Fibroblast of pulmonary artery (primary cell): ENCODE results near the gene TBC1D12.

ENCODE experiments used
- DNase-seq: peaks from one replicate; pipeline ENCODE4 v3.0.0-alpha.2; 2010; ENCODE audit warnings: low read depth
- H3K4me3 ChIP-seq: replicated peaks from 2 replicates; pipeline ENCODE4 v1.5.1; 2011; ENCODE audit warnings: low read depth, mild to moderate bottlenecking, control low read depth, low read length, moderate library complexity
- TF ChIP-seq, protein P1 (sequence below): IDR thresholded peaks from 2 replicates; pipeline ENCODE4 v1.5.1; 2011; ENCODE audit warnings: mild to moderate bottlenecking, control low read depth, low read length, inconsistent platforms; ENCODE audit errors: missing control alignments

TBC1D12 gene

DNA sequence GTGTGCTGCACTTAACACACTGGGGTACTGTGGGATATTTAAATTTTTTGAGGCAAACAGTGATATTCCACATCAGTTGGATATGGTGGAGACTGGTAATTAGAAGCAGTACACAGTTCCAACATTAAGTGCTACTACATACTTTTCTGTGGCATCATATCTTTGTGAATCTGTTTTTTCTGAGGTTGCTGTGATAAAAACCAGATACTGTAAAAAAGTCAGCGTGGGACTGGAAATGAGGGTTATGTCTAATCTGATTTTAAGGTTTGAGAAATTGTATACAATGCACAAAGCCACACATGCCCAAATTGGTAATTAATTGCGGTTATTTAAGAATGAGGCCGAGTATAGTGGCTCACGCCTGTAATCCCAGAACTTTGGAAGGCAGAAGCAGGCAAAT is 41.2 kb downstream of the TBC1D12 start:
- no peak for DNase-seq
- H3K4me3 ChIP-seq, result no peak overlapping the region
- TF ChIP-seq, protein P1, sequence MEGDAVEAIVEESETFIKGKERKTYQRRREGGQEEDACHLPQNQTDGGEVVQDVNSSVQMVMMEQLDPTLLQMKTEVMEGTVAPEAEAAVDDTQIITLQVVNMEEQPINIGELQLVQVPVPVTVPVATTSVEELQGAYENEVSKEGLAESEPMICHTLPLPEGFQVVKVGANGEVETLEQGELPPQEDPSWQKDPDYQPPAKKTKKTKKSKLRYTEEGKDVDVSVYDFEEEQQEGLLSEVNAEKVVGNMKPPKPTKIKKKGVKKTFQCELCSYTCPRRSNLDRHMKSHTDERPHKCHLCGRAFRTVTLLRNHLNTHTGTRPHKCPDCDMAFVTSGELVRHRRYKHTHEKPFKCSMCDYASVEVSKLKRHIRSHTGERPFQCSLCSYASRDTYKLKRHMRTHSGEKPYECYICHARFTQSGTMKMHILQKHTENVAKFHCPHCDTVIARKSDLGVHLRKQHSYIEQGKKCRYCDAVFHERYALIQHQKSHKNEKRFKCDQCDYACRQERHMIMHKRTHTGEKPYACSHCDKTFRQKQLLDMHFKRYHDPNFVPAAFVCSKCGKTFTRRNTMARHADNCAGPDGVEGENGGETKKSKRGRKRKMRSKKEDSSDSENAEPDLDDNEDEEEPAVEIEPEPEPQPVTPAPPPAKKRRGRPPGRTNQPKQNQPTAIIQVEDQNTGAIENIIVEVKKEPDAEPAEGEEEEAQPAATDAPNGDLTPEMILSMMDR, result no peak

GRCh38 chr10:94450782-94451181 is 48.4 kb downstream of the TBC1D12 start:
- no peak for DNase-seq
- no peak overlapping the region for H3K4me3 ChIP-seq
- TF ChIP-seq, protein P1, result no peak

- TF ChIP-seq, protein P1, result no peak
- no peak overlapping the region for H3K4me3 ChIP-seq
- no peak for DNase-seq
Measured at GRCh38 chr10:94451883-94452519, 49.7 kb downstream of the TBC1D12 start.

- no peak overlapping the region for H3K4me3 ChIP-seq
- no peak for DNase-seq
- TF ChIP-seq, protein P1, result no peak
Measured at GRCh38 chr10:94456942-94457341, 54.6 kb downstream of the TBC1D12 start.

DNA sequence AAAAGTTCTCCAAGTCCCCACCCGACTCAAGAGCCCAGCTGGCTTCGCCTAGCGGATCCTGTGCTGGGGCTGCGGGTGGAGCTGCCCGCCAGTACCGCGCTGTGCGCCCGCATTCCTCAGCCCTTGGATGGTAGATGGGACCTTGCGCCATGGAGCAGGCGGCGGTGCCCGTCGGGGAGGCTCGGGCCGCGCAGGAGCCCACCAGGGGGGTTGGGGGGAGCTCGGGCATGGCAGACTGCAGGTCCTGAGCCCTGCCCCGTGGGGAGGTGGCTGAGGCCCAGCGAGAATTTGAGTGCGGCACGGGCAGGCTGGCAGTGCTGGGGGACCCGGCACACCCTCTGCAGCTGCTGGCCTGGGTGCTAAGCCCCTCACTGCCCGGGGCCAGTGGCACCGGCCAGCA is 57.0 kb downstream of the TBC1D12 start:
- no peak for DNase-seq
- no peak overlapping the region for H3K4me3 ChIP-seq
- TF ChIP-seq, protein P1, result no peak

GRCh38 chr10:94461503-94461902 is 59.2 kb downstream of the TBC1D12 start:
- TF ChIP-seq, protein P1, result no peak
- no peak overlapping the region for H3K4me3 ChIP-seq
- no peak for DNase-seq

DNA sequence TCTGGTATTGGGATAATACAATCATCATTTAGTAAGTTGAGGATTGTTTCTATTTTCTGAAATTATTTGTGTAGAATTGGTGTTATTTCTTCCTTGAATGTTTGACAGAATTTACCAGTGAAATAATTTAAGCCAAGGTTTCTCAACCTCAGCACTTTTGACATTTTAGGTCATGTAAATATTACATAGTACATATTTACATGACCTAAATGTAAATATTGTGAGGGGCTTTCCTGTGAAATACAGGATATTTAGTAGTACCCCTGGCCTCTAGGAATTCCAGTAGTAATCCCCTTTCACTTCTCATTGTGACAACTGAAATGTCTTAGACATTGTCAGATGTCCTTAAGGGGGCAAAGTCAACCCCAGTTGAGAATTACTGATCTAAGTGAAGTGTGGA is 59.8 kb downstream of the TBC1D12 start:
- TF ChIP-seq, protein P1, result no peak
- no peak overlapping the region for H3K4me3 ChIP-seq
- DNase-seq, result no peak
